Smooth muscle cell (in vitro differentiated cells): ENCODE measurements around the gene NUP37. TPM values are rescaled to one million over a fixed set of nuclear protein-coding genes. Genes with fewer than 3 reads are reported as not detected.

Experiments
- DNase-seq: peaks from one replicate; lab custom pipeline; 2025; ENCODE audit not compliant: unreplicated experiment; lab: John Stamatoyannopoulos, UW
- H2AFZ ChIP-seq: fragments of 200-600 bp; sonication (generic); 2 replicates; pipeline ENCODE4 v1.6.0; 2016; ENCODE audit warnings: antibody characterized with exemption, low read depth, mild to moderate bottlenecking
- H3F3A ChIP-seq: fragments of 200-600 bp; sonication (generic); 2 replicates; pipeline ENCODE4 v1.6.0; 2017; ENCODE audit warnings: antibody characterized with exemption, low read depth
- H3K27ac ChIP-seq: fragments of 200-600 bp; sonication (generic); 2 replicates; pipeline ENCODE4 v1.5.1; 2016; ENCODE audit warnings: low read depth, mild to moderate bottlenecking
- H3K27me3 ChIP-seq: fragments of 200-600 bp; sonication (generic); 2 replicates; pipeline ENCODE4 v1.6.1; 2016; ENCODE audit warnings: low read depth, mild to moderate bottlenecking
- H3K36me3 ChIP-seq: fragments of 200-600 bp; sonication (generic); 2 replicates; pipeline ENCODE4 v1.5.1; 2016; ENCODE audit warnings: low read depth
- H3K4me1 ChIP-seq: fragments of 200-600 bp; sonication (generic); 2 replicates; pipeline ENCODE4 v1.5.1; 2016; ENCODE audit warnings: low read depth
- H3K4me2 ChIP-seq: fragments of 200-600 bp; sonication (generic); 2 replicates; pipeline ENCODE4 v1.6.0; 2016; ENCODE audit warnings: mild to moderate bottlenecking
- H3K4me3 ChIP-seq: fragments of 200-600 bp; sonication (generic); 2 replicates; pipeline ENCODE4 v1.5.1; 2016; ENCODE audit warnings: mild to moderate bottlenecking
- H3K79me2 ChIP-seq: fragments of 200-600 bp; sonication (generic); 2 replicates; pipeline ENCODE4 v1.6.0; 2016; ENCODE audit warnings: low read depth, mild to moderate bottlenecking
- H3K9ac ChIP-seq: fragments of 200-600 bp; sonication (generic); 2 replicates; pipeline ENCODE4 v1.6.0; 2016; ENCODE audit warnings: low read depth
- H3K9me3 ChIP-seq: fragments of 200-600 bp; sonication (generic); replicated peaks from 2 replicates; pipeline ENCODE4 v1.5.1; 2016; ENCODE audit warnings: low read depth
- H4K20me1 ChIP-seq: fragments of 200-600 bp; sonication (generic); 2 replicates; pipeline ENCODE4 v1.6.0; 2016; ENCODE audit warnings: low read depth
- CTCF ChIP-seq: fragments of 200-600 bp; sonication (generic); IDR thresholded peaks from 2 replicates; pipeline ENCODE4 v1.5.1; 2017; ENCODE audit warnings: borderline replicate concordance, mild to moderate bottlenecking, antibody characterized with exemption; ENCODE audit not compliant: insufficient read depth, poor library complexity, severe bottlenecking
- WGBS: methylation state at CpG from one replicate; pipeline ENCODE4 v1.1.7; 2016; ENCODE audit warnings: low lambda C conversion rate; 5-methylcytosine and 5-hydroxymethylcytosine counted together
- polyA plus RNA-seq: library from polyadenylated mRNA; unstranded; fragments of >200 nt; fragmentation: Nextera tagmentation; extraction: Ambion mirVana; gene quantifications from 2 replicates; pipeline ENCODE4 v1.2.1, GENCODE V29; 2016
- total RNA-seq: library from RNA; depleted of rRNA; stranded (reverse); fragments of >200 nt; gene quantifications from 2 replicates; pipeline ENCODE4 v1.2.3, GENCODE V29; 2014

The NUP37 gene
- total and polyA plus RNA-seq, 2 experiments from 2014 or later: 35.7 to 57.6 TPM

GRCh38 chr12:102050660-102051430, 69.1 kb downstream of the NUP37 start:
- no peaks in the 10 kb centered on the region for H3K9me3 ChIP-seq
- no peak for TF ChIP-seq CTCF
- DNase-seq: no peak
- H3K79me2 ChIP-seq: no peaks in the 10 kb centered on the region
- no peaks in the 10 kb centered on the region for H3K4me1 ChIP-seq
- no peaks in the 10 kb centered on the region for H3K27me3 ChIP-seq
- no peaks in the 10 kb centered on the region for H3F3A ChIP-seq
- H3K36me3 ChIP-seq: peaks cover 4% of the 10 kb centered on the region
- no peak overlapping the region for H2AFZ ChIP-seq
- no peak overlapping the region for H3K27ac ChIP-seq
- H3K4me3 ChIP-seq: no peak overlapping the region
- WGBS: 92% methylated on average over 1 of the region's 1 CpG
- peaks cover 4% of the 10 kb centered on the region for H4K20me1 ChIP-seq
- no peak overlapping the region for H3K4me2 ChIP-seq
- H3K9ac ChIP-seq: no peak overlapping the region

- Histone ChIP-seq H3K4me3 (no peak overlapping the region), H3K27ac (no peak overlapping the region), H3K9me3 (no peaks in the 10 kb centered on the region), H3K4me2 (no peak overlapping the region), H3K4me1 (no peaks in the 10 kb centered on the region), H3K27me3 (no peaks in the 10 kb centered on the region), H3K9ac (no peak overlapping the region), H3F3A (no peaks in the 10 kb centered on the region), H2AFZ (no peak overlapping the region), H3K36me3 (peaks cover 8% of the 10 kb centered on the region), H3K79me2 (no peaks in the 10 kb centered on the region), H4K20me1 (no peaks in the 10 kb centered on the region)
- WGBS: 93% methylated on average over 1 of the region's 1 CpG
- no peak for TF ChIP-seq CTCF
- no peak for DNase-seq
Measured at GRCh38 chr12:102043928-102044327, 76.0 kb downstream of the NUP37 start.

GRCh38 chr12:102033991-102034745, 85.7 kb downstream of the NUP37 start:
- no peak overlapping the region for H3K9ac ChIP-seq
- H3F3A ChIP-seq: no peaks in the 10 kb centered on the region
- no peak overlapping the region for H3K4me3 ChIP-seq
- TF ChIP-seq CTCF: no peak
- no peak for DNase-seq
- WGBS: 61% methylated on average over 3 of the region's 3 CpGs
- H3K36me3 ChIP-seq: peaks cover 10% of the 10 kb centered on the region
- no peak overlapping the region for H2AFZ ChIP-seq
- H4K20me1 ChIP-seq: no peaks in the 10 kb centered on the region
- no peak overlapping the region for H3K27ac ChIP-seq
- H3K27me3 ChIP-seq: no peaks in the 10 kb centered on the region
- no peaks in the 10 kb centered on the region for H3K79me2 ChIP-seq
- no peak overlapping the region for H3K4me2 ChIP-seq
- no peaks in the 10 kb centered on the region for H3K4me1 ChIP-seq
- no peaks in the 10 kb centered on the region for H3K9me3 ChIP-seq
